ENCODE measurements around the gene DNHD1.

DNHD1 gene

DNA sequence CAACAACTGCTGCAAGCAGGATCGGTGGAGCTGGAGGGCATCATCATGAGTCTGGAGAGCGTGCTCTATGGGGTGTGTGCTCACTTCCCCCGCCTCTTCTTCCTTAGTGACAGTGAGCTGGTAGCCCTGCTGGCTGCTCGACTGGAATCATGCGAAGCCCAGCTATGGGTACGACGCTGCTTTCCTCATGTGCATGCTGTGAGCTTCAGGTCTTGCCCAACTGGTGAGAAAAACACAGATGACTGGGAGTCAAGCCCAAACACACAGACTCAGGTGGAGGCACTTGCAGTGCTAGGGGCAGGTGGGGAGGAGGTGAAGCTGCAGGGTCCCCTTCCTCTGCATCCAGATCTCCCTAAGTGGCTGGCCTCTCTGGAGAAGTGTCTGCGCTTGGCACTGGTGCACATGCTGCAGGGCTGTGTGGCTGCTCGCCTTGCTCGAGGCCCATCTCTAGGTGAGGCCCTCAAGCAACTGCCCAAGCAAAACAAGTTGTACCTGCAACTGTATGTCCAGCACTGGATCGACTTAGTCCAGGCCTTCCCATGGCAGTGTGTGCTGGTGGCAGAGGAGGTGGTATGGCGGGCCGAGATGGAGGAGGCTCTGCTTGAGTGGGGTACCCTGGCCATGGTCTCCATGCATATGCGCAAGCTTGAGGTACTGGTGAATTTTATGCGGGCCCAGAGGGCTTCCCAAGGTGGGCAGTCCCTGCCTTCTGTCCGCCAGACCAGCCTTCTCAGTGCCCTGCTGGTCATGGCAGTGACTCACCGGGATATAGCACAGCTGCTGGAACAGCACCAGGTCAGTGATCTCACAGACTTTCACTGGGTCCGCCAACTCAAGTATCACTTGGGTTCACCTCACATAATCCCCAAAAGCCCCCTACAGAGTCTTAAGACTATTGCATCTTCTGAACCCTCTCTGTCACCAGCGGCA is 48.1 kb downstream of the DNHD1 start:
- TF ChIP-seq, protein P1, sequence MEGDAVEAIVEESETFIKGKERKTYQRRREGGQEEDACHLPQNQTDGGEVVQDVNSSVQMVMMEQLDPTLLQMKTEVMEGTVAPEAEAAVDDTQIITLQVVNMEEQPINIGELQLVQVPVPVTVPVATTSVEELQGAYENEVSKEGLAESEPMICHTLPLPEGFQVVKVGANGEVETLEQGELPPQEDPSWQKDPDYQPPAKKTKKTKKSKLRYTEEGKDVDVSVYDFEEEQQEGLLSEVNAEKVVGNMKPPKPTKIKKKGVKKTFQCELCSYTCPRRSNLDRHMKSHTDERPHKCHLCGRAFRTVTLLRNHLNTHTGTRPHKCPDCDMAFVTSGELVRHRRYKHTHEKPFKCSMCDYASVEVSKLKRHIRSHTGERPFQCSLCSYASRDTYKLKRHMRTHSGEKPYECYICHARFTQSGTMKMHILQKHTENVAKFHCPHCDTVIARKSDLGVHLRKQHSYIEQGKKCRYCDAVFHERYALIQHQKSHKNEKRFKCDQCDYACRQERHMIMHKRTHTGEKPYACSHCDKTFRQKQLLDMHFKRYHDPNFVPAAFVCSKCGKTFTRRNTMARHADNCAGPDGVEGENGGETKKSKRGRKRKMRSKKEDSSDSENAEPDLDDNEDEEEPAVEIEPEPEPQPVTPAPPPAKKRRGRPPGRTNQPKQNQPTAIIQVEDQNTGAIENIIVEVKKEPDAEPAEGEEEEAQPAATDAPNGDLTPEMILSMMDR (IDR thresholded peaks at IDR 0.05; ENCODE audit: low read depth, low read length): no peak
- Histone ChIP-seq H3K27me3 (no peaks in the 10 kb centered on the region), H3K4me1 (no peaks in the 10 kb centered on the region), H3K9me3 (no peaks in the 10 kb centered on the region), H3K36me3 (no peaks in the 10 kb centered on the region), H3K4me3 (ENCODE audit: low read depth, low read length) (no peak overlapping the region)
- DNase-seq: no peak

DNA sequence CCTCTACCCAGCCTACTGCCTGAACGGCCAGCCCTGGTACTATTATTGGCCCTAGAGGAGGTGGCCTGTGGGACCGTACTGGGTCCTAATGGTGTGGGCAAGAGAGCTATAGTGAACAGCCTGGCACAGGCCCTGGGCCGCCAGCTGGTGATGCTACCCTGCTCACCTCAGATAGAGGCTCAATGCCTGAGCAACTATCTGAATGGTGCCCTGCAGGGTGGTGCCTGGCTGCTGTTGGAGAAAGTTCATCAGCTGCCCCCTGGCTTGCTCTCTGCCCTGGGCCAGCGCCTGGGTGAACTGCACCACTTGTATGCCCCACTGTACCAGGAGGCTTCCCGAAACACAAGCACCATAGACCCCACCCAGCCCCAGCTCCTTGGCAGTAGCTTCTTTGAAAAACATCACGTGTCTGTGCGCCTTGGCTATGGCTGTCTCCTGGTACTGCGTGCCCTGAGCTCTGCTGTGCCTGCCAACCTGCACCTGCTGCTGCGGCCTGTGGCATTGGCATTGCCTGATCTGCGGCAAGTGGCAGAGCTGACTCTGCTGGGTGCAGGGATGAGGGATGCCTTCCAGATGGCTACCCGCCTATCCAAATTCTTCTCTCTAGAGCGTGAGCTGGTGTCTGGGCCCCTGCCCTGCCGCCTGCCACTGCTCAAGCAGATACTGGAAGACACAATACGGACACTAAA is 49.0 kb downstream of the DNHD1 start:
- no peaks in the 10 kb centered on the region for H3K9me3 ChIP-seq
- DNase-seq: no peak
- H3K27me3 ChIP-seq: no peaks in the 10 kb centered on the region
- TF ChIP-seq, protein P1 (IDR thresholded peaks at IDR 0.05; ENCODE audit: low read depth, low read length): no peak
- H3K4me3 ChIP-seq (ENCODE audit: low read depth, low read length): no peak overlapping the region
- H3K36me3 ChIP-seq: no peaks in the 10 kb centered on the region
- no peaks in the 10 kb centered on the region for H3K4me1 ChIP-seq

DNA sequence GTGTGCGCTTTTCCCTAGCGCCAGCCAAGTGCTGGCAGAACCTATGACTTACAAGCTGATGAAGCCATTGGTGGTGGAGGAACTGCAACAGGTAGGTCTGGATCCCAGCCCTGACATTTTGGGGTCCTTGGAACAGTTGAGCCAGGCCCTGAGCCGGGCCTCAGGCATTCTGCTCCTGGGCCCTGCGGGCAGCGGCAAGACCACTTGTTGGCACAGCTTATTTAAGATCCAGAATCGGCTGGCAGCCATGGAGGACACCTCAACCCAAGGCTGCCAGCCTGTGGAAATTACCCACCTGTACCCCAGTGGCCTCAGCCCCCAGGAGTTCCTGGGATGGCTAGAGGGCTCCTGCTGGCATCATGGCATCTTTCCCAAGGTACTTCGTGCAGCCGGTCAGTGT is 49.7 kb downstream of the DNHD1 start:
- TF ChIP-seq, protein P1 (IDR thresholded peaks at IDR 0.05; ENCODE audit: low read depth, low read length): no peak
- H3K9me3 ChIP-seq: no peaks in the 10 kb centered on the region
- no peaks in the 10 kb centered on the region for H3K4me1 ChIP-seq
- H3K4me3 ChIP-seq (ENCODE audit: low read depth, low read length): no peak overlapping the region
- no peaks in the 10 kb centered on the region for H3K36me3 ChIP-seq
- no peak for DNase-seq
- no peaks in the 10 kb centered on the region for H3K27me3 ChIP-seq

DNA sequence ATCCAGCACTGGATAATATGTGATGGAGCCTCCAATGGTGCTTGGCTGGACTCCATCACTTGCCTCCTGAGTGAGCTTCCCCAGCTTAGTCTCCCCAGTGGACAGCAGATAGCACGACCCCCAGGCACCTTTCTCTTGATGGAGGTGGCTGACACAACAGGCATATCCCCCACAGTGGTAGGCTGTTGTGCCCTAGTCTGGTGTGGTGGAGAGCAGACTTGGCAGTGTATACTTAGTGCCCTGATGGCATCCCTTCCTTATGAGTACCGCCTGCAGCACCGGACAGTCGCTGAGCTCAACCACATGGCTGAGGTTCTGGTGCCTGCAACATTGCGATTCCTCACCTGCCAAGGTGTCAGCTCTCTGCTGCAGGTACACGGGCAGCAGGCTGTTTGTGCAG is 50.1 kb downstream of the DNHD1 start:
- Histone ChIP-seq H3K4me3 (ENCODE audit: low read depth, low read length) (no peak overlapping the region), H3K27me3 (no peaks in the 10 kb centered on the region), H3K9me3 (no peaks in the 10 kb centered on the region), H3K4me1 (no peaks in the 10 kb centered on the region), H3K36me3 (no peaks in the 10 kb centered on the region)
- TF ChIP-seq, protein P1 (IDR thresholded peaks at IDR 0.05; ENCODE audit: low read depth, low read length): no peak
- DNase-seq: no peak

DNA sequence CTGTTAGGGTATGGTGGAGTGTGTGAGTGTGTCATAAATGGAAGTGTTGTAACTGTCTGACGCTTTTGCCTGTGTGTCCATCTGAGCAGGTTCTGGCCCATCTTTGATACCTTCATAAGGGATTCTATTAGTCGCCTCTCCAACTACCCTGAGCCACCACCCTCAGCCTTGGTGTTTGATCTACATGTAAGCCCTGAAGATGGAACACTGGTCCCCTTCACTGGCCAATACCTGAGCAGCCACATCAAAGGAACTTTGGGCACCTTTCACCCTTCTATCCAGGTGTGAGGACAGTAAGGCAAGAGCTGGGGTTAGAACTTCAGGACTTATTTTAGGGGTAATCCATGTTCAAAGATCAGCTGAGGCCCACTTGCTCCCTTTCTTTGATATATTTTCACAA is 51.0 kb downstream of the DNHD1 start:
- Histone ChIP-seq H3K4me3 (ENCODE audit: low read depth, low read length) (no peak overlapping the region), H3K4me1 (no peaks in the 10 kb centered on the region), H3K9me3 (no peaks in the 10 kb centered on the region), H3K27me3 (no peaks in the 10 kb centered on the region), H3K36me3 (no peaks in the 10 kb centered on the region)
- TF ChIP-seq, protein P1 (IDR thresholded peaks at IDR 0.05; ENCODE audit: low read depth, low read length): no peak
- no peak for DNase-seq

DNA sequence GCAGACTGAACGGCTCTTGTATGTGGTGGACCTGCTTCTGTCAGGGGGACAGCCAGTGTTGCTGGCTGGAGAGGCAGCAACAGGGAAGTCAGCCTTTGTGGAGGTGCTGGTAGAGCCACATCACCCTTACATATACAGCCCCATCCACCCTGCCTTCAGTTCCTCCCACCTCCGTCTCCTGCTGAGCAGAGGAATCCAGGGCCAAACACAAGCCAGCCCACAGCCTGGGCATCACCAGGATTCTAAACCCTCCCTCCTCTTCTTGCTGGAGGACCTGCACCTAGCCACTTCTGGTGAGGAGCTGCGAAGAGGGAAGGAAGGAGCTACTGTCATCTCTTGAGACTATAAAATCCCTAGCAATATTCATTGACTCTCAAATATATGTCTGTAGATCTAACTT is 51.6 kb downstream of the DNHD1 start:
- no peaks in the 10 kb centered on the region for H3K4me1 ChIP-seq
- H3K4me3 ChIP-seq (ENCODE audit: low read depth, low read length): no peak overlapping the region
- no peaks in the 10 kb centered on the region for H3K27me3 ChIP-seq
- H3K36me3 ChIP-seq: no peaks in the 10 kb centered on the region
- no peak for DNase-seq
- TF ChIP-seq, protein P1 (IDR thresholded peaks at IDR 0.05; ENCODE audit: low read depth, low read length): no peak
- H3K9me3 ChIP-seq: no peaks in the 10 kb centered on the region

Data from BE2C (cell line).